Measurements from ENCODE around the gene ARHGAP15. TPM values are rescaled to one million over a fixed set of nuclear protein-coding genes. Genes with fewer than 3 reads are reported as not detected.

ARHGAP15 gene
- total RNA-seq, 1 donor from 2014 or later: not detected

- Mint-ChIP-seq H3K4me3 (ENCODE audit: unreplicated experiment) (no peak overlapping the region), H3K27ac (ENCODE audit: unreplicated experiment) (no peak overlapping the region), H3K36me3 (ENCODE audit: unreplicated experiment) (peaks cover 5% of the 10 kb centered on the region), H3K4me1 (ENCODE audit: unreplicated experiment) (peaks cover 4% of the 10 kb centered on the region), H3K9me3 (ENCODE audit: unreplicated experiment) (peaks cover 6% of the 10 kb centered on the region), H3K27me3 (ENCODE audit: unreplicated experiment) (no peaks in the 10 kb centered on the region)
- peak; percentile 43 for TF ChIP-seq CTCF (IDR thresholded peaks at IDR 0.05)
- no peak for DNase-seq (ENCODE audit: extremely low spot score, unreplicated experiment)
Measured at GRCh38 chr2:143623231-143623908, 494.2 kb downstream of the ARHGAP15 start.

- TF ChIP-seq CTCF (IDR thresholded peaks at IDR 0.05): no peak
- Mint-ChIP-seq H3K27ac (ENCODE audit: unreplicated experiment) (no peak overlapping the region), H3K4me1 (ENCODE audit: unreplicated experiment) (peaks cover 8% of the 10 kb centered on the region), H3K27me3 (ENCODE audit: unreplicated experiment) (no peaks in the 10 kb centered on the region), H3K9me3 (ENCODE audit: unreplicated experiment) (peaks cover 9% of the 10 kb centered on the region), H3K36me3 (ENCODE audit: unreplicated experiment) (peaks cover 5% of the 10 kb centered on the region), H3K4me3 (ENCODE audit: unreplicated experiment) (no peak overlapping the region)
- no peak for DNase-seq (ENCODE audit: extremely low spot score, unreplicated experiment)
Measured at GRCh38 chr2:143623909-143624260, 494.7 kb downstream of the ARHGAP15 start.

- no peak for DNase-seq (ENCODE audit: extremely low spot score, unreplicated experiment)
- no peak for TF ChIP-seq CTCF (IDR thresholded peaks at IDR 0.05)
- Mint-ChIP-seq H3K4me3 (ENCODE audit: unreplicated experiment) (no peak overlapping the region), H3K4me1 (ENCODE audit: unreplicated experiment) (peaks cover 14% of the 10 kb centered on the region), H3K36me3 (ENCODE audit: unreplicated experiment) (peaks cover 5% of the 10 kb centered on the region), H3K9me3 (ENCODE audit: unreplicated experiment) (peaks cover 13% of the 10 kb centered on the region), H3K27me3 (ENCODE audit: unreplicated experiment) (no peaks in the 10 kb centered on the region), H3K27ac (ENCODE audit: unreplicated experiment) (peak overlapping the region; percentile 63)
Measured at GRCh38 chr2:143629340-143629739, 500.1 kb downstream of the ARHGAP15 start.

- H3K9me3 Mint-ChIP-seq (ENCODE audit: unreplicated experiment): peaks cover 18% of the 10 kb centered on the region
- no peak overlapping the region for H3K4me3 Mint-ChIP-seq (ENCODE audit: unreplicated experiment)
- H3K27ac Mint-ChIP-seq (ENCODE audit: unreplicated experiment): no peak overlapping the region
- TF ChIP-seq CTCF (IDR thresholded peaks at IDR 0.05): no peak
- no peaks in the 10 kb centered on the region for H3K27me3 Mint-ChIP-seq (ENCODE audit: unreplicated experiment)
- no peaks in the 10 kb centered on the region for H3K36me3 Mint-ChIP-seq (ENCODE audit: unreplicated experiment)
- DNase-seq (ENCODE audit: extremely low spot score, unreplicated experiment): no peak
- peaks cover 18% of the 10 kb centered on the region for H3K4me1 Mint-ChIP-seq (ENCODE audit: unreplicated experiment)
Measured at GRCh38 chr2:143632751-143633374, 503.6 kb downstream of the ARHGAP15 start.

GRCh38 chr2:143633419-143633818 lies 504.2 kb downstream of the ARHGAP15 start:
- no peak overlapping the region for H3K4me3 Mint-ChIP-seq (ENCODE audit: unreplicated experiment)
- H3K27ac Mint-ChIP-seq (ENCODE audit: unreplicated experiment): no peak overlapping the region
- H3K36me3 Mint-ChIP-seq (ENCODE audit: unreplicated experiment): no peaks in the 10 kb centered on the region
- H3K27me3 Mint-ChIP-seq (ENCODE audit: unreplicated experiment): no peaks in the 10 kb centered on the region
- no peak for DNase-seq (ENCODE audit: extremely low spot score, unreplicated experiment)
- peaks cover 18% of the 10 kb centered on the region for H3K4me1 Mint-ChIP-seq (ENCODE audit: unreplicated experiment)
- H3K9me3 Mint-ChIP-seq (ENCODE audit: unreplicated experiment): peaks cover 18% of the 10 kb centered on the region
- no peak for TF ChIP-seq CTCF (IDR thresholded peaks at IDR 0.05)

Measured in osteocyte (in vitro differentiated cells).